Placental pericyte (primary cell): ENCODE results near the gene DUXB. TPM values are rescaled to one million over a fixed set of nuclear protein-coding genes. Genes with fewer than 3 reads are reported as not detected.

Experiments used
- small RNA-seq: library from RNA; depleted of rRNA; stranded (forward); fragments of <200 nt; gene quantifications from one replicate; pipeline ENCODE3, GENCODE V24; 2012; ENCODE audit warnings: low replicate concordance
- total RNA-seq: library from RNA; depleted of rRNA; stranded (reverse); fragments of >200 nt; gene quantifications from 2 replicates; pipeline ENCODE4 v1.2.3, GENCODE V29; 2012

Gene DUXB
- not detected in 2 replicates for total RNA-seq

GRCh38 chr16:75701361-75701760 is at the start of gene DUXB:
TSS of gene DUXB (minus strand) at chr16:75701461. CDS start at chr16:75701418, 43 bp downstream.

GRCh38 chr16:75726390-75726789 is 25.1 kb upstream of the DUXB start, which contains the start of gene CPHXL:
TSS of gene CPHXL (minus strand) at chr16:75726490. CDS start at chr16:75726442, 48 bp downstream.

GRCh38 chr16:75676909-75677308 is 24.4 kb downstream of the DUXB start, which contains the start of gene CPHXL2:
TSS of gene CPHXL2 (minus strand) at chr16:75677009. CDS start at chr16:75676999, 10 bp downstream.

GRCh38 chr16:75647492-75648264 is 53.6 kb downstream of the DUXB start, which contains the start of the genes KARS1 and TERF2IP:
TSS of gene KARS1 (minus strand) at chr16:75647665. CDS start at chr16:75647639, 26 bp downstream.
TSS of gene TERF2IP (plus strand) at chr16:75647773. CDS start at chr16:75647883, 110 bp downstream.

Small RNA genes within 50 kb of the gene (small RNA-seq; reads per million reads assigned to genes)
- not detected for gene RN7SL520P

Other genes with a start within 250 kb of the DUXB start
- gene TMEM170A, start 236.8 kb downstream of the DUXB start, total RNA-seq, result 17.8 and 22.8 TPM in 2 replicates
- under 0.01 and 0.14 TPM in 2 replicates for gene CHST6, start 206.0 kb downstream of the DUXB start, total RNA-seq
- under 0.01 TPM in 2 replicates for gene CHST5, start 165.4 kb downstream of the DUXB start, total RNA-seq
- gene TMEM231, start 145.2 kb downstream of the DUXB start, total RNA-seq, result 14.7 and 27.8 TPM in 2 replicates
- gene GABARAPL2, start 135.1 kb downstream of the DUXB start, total RNA-seq, result 30.8 and 44.6 TPM in 2 replicates
- gene ADAT1, start 78.2 kb downstream of the DUXB start, total RNA-seq, result 56.9 and 80.6 TPM in 2 replicates
- 160 and 162 TPM in 2 replicates for gene KARS1, start 53.8 kb downstream of the DUXB start, total RNA-seq
- 31.5 and 34.8 TPM in 2 replicates for gene TERF2IP, start 53.7 kb downstream of the DUXB start, total RNA-seq
- gene CPHXL2, start 24.5 kb downstream of the DUXB start, total RNA-seq, result not detected in 2 replicates
- gene CPHXL, start 25.0 kb upstream of the DUXB start, total RNA-seq, result not detected in 2 replicates